ENCODE data around the gene SLAMF9. TPM values are rescaled to one million over a fixed set of nuclear protein-coding genes. Genes with fewer than 3 reads are reported as not detected.

Gene SLAMF9
- 10.0 and 16.6 TPM in 2 replicates for total RNA-seq

DNA sequence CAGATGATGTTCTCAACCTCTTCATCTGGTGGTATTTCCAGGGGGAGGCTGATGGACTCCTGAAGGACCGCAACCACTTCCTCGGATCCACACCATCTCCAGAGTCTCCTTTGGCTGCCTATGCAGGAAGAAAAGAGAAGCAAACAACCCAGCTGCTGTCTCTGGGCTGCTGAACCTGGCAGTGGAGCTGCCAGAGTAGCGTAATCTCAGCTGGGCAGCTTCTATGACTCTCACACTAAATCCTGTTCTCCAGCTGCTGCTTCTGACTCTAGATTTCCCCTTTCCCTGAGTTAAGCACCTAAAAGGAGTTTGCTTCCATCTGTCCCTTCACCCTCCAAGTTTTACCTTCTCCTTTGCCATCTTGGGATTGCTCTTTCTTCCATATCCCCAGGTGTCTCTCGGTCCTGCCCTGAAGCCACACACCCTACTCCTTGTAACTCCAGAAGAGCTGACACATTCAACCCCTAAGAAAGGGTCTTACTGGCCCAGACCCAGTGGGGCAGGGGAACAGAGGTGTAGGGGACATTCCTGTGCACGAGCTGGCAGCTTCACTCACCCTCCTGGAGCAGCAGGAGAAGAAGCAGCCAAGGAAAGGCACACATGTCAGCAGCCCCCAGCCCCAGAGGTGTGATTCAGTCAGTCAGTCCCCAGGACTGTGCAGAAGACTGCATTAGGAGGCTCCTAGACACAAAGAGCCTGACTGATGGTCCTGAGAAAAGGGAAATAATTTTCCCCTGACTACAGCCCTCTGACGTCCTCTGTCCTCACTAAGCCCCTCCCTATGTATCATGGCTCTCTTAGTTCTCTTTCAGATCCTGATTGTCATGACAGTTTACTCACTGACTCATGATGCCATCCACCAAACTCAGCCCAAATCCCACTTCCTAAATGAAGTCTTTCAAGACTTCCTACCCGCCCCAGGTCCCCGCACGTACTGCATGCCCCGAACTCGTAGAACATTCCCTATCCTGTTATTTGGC, at the start of gene SLAMF9:
Gene SLAMF9 (minus strand): TSS at position 702 of the 980 bp plus-strand sequence. CDS start 100 bp downstream, at position 602.
- no peak for FAIRE-seq
- Histone ChIP-seq H3K27me3 (ENCODE audit: control insufficient read depth, insufficient read depth, low read length) (no peaks in the 10 kb centered on the region), H3K36me3 (ENCODE audit: control insufficient read depth, insufficient read depth, low read length) (no peaks in the 10 kb centered on the region), H3K4me3 (ENCODE audit: low read depth, low read length) (no peak within 1 kb of the TSS)
- peak; percentile 97 for DNase-seq (ENCODE audit: low read depth)
- TF ChIP-seq CTCF (IDR thresholded peaks at IDR 0.05; ENCODE audit: insufficient read depth, low read length, severe bottlenecking) = no peak

GRCh38 chr1:160001440-160001839, 47.4 kb upstream of the SLAMF9 start:
- H3K4me3 ChIP-seq (ENCODE audit: low read depth, low read length) = no peak overlapping the region
- H3K27me3 ChIP-seq (ENCODE audit: control insufficient read depth, insufficient read depth, low read length) = no peaks in the 10 kb centered on the region
- FAIRE-seq (peak; percentile 60), DNase-seq (ENCODE audit: low read depth) (no peak)
- no peaks in the 10 kb centered on the region for H3K36me3 ChIP-seq (ENCODE audit: control insufficient read depth, insufficient read depth, low read length)
- no peak for TF ChIP-seq CTCF (IDR thresholded peaks at IDR 0.05; ENCODE audit: insufficient read depth, low read length, severe bottlenecking)

DNA sequence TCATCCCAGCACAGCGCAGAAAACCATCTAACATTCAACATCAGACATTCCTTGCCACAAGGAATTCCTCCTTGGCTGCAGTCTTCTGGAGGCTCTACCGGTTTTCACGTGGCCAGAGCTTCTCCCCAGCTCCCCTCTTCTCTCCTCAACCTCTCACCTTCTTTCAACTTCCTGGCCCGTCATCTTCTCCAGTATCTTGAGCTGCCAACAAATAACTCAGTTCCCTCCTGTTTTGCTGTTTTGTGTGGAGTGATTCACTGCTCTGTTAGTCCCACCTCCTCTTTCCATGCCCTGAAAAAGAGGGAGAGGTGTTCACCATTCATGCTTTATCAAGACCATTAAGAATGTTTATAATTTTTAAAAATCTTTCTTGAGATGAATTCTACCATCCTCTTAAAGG, 45.2 kb upstream of the SLAMF9 start:
- Histone ChIP-seq H3K27me3 (ENCODE audit: control insufficient read depth, insufficient read depth, low read length) (no peaks in the 10 kb centered on the region), H3K36me3 (ENCODE audit: control insufficient read depth, insufficient read depth, low read length) (no peaks in the 10 kb centered on the region), H3K4me3 (ENCODE audit: low read depth, low read length) (no peak overlapping the region)
- FAIRE-seq = no peak
- peak; percentile 64 for DNase-seq (ENCODE audit: low read depth)
- no peak for TF ChIP-seq CTCF (IDR thresholded peaks at IDR 0.05; ENCODE audit: insufficient read depth, low read length, severe bottlenecking)

- DNase-seq (ENCODE audit: low read depth) = peak; percentile 90
- no peak for FAIRE-seq
- no peak for TF ChIP-seq CTCF (IDR thresholded peaks at IDR 0.05; ENCODE audit: insufficient read depth, low read length, severe bottlenecking)
These were observed 42.6 kb upstream of the SLAMF9 start for GRCh38 chr1:159996653-159997052.

GRCh38 chr1:159994896-159995295, 40.9 kb upstream of the SLAMF9 start:
- FAIRE-seq = no peak
- H3K4me3 ChIP-seq (ENCODE audit: low read depth, low read length) = no peak overlapping the region
- no peaks in the 10 kb centered on the region for H3K27me3 ChIP-seq (ENCODE audit: control insufficient read depth, insufficient read depth, low read length)
- TF ChIP-seq CTCF (IDR thresholded peaks at IDR 0.05; ENCODE audit: insufficient read depth, low read length, severe bottlenecking) = no peak
- H3K36me3 ChIP-seq (ENCODE audit: control insufficient read depth, insufficient read depth, low read length) = no peaks in the 10 kb centered on the region
- no peak for DNase-seq (ENCODE audit: low read depth)

More at GRCh38 chr1:159996653-159997052, 42.6 kb upstream of the SLAMF9 start:
- Histone ChIP-seq H3K4me3 (ENCODE audit: low read depth, low read length) (no peak overlapping the region), H3K27me3 (ENCODE audit: control insufficient read depth, insufficient read depth, low read length) (no peaks in the 10 kb centered on the region), H3K36me3 (ENCODE audit: control insufficient read depth, insufficient read depth, low read length) (no peaks in the 10 kb centered on the region)

Data from bronchial epithelial cell (primary cell).